PC-3 (cell line): ENCODE measurements around the gene DMBX1.

Experiments used
- CTCF ChIP-seq: fragments of 300-600 bp; sonication (generic); conservative IDR thresholded peaks from 2 replicates; pipeline ENCODE4 v1.5.1; 2017; ENCODE audit warnings: antibody characterized with exemption, low read depth, mild to moderate bottlenecking, low read length
- EZH2 ChIP-seq: fragments of 300-600 bp; sonication (generic); IDR thresholded peaks from one replicate; pipeline ENCODE4 v1.6.1; 2017; ENCODE audit warnings: antibody characterized with exemption, mild to moderate bottlenecking, low read length; ENCODE audit not compliant: unreplicated experiment
- EZH2phosphoT487 ChIP-seq: fragments of 300-600 bp; sonication (generic); IDR thresholded peaks from 2 replicates; pipeline ENCODE4 v1.6.1; 2018; ENCODE audit warnings: mild to moderate bottlenecking, antibody characterized with exemption, low read length, borderline replicate concordance

GRCh38 chr1:46536527-46536926 lies 46.9 kb downstream of the DMBX1 start:
- no peak for TF ChIP-seq CTCF
- no peak for TF ChIP-seq EZH2phosphoT487
- TF ChIP-seq EZH2 = no peak
